NCI-H526 (cell line): ENCODE data around the gene BPIFB4.
A peak's percentile ranks its signal among the peaks of the same experiment; 100 is the strongest.
"Not testable (repeated sequence)": the region's sequence is repeated elsewhere in the genome, so short reads cannot be mapped to it uniquely, and the experiment has no call there.

Experiments used
- DNase-seq, 2 experiments: peaks; one replicate each; lab custom pipeline; 2025; lab: John Stamatoyannopoulos, UW

The BPIFB4 gene

GRCh38 chr20:33086052-33086722 is 6.7 kb downstream of the BPIFB4 start:
- DNase-seq: no peak

DNA sequence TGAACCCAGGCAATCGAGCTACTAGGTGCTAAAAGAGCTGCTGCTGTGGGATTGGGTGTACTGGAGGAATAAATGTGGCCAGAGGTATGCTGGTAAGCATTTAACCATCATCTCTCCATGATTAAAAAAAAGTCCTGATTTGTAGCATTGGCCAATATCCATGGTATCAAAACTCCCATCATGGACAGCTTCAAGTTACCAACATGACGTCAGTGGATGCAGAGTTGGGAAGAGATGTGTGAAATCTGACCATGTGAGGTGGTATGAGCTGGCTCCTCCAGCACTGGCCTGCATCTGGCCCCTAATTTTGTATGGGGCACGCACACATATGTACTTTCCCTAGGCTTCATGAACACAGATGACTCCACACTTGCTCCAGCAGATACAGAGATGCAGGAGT is 11.7 kb downstream of the BPIFB4 start:
- DNase-seq: no peak

DNA sequence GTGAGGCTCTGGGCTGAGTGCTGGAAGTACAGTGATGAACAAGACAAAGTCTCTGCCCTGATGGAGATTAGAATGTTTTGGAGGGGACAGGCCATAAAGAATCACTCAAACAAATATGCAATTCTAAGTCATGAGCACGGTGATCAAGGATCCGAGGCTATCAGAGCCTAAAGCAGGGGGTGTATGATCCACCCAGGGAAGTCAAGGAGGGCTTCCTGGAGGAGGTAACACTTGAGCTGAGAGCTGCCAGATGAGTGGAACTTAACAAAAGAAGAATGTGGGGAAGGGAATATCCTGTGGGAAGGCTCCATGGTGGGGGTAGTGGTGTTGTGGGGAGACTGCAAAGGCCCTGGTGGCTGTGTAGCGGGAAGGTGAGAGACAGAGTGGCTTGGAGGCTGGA is 12.2 kb downstream of the BPIFB4 start:
- DNase-seq: no peak

- DNase-seq: no peak
Measured at GRCh38 chr20:33092361-33092760, 12.9 kb downstream of the BPIFB4 start.

DNA sequence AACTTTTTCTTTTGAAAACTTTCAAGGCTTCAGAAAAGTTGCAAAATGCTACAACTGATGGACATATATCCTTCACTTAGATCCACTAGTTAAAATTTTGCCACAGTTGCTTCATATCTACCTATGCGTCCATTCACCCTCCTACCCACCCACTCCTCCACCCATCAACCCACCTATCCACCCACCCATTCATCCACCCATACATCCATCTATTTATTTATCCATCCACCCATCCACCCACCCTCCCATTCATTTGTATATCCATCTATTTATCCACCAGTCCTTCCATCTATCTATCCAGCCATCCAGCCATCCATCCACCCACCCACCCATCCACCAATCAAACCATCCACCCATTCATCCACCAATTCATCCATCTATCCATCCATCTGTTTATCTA is 13.6 kb downstream of the BPIFB4 start:
- no peak for DNase-seq

GRCh38 chr20:33093582-33093981 is 14.1 kb downstream of the BPIFB4 start:
- DNase-seq: no peak

DNA sequence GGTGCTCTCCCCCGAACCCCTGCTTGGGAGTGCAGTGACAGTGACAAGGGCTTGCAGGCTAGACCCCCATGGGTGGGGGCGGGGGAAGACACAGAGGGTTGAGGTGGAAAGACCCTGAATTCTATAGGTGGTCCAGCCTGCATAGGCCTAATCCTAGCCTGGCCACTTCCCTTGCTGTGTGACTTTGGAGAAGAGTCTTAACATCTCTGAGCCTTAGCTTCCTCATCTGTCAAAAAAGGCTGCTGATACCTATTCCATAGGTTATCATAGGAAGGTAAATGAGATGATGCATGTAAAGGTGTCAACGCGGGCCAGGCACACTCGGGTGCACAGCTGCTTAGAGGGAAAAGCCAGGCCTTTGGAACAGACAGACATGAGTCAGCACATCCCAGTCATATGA is 15.8 kb downstream of the BPIFB4 start:
- no peak for DNase-seq

- peak; percentile 69 to 85 for DNase-seq
Measured at GRCh38 chr20:33095902-33096584, 16.6 kb downstream of the BPIFB4 start.

- DNase-seq: no peak
Measured at GRCh38 chr20:33097001-33097400, 17.6 kb downstream of the BPIFB4 start.

DNA sequence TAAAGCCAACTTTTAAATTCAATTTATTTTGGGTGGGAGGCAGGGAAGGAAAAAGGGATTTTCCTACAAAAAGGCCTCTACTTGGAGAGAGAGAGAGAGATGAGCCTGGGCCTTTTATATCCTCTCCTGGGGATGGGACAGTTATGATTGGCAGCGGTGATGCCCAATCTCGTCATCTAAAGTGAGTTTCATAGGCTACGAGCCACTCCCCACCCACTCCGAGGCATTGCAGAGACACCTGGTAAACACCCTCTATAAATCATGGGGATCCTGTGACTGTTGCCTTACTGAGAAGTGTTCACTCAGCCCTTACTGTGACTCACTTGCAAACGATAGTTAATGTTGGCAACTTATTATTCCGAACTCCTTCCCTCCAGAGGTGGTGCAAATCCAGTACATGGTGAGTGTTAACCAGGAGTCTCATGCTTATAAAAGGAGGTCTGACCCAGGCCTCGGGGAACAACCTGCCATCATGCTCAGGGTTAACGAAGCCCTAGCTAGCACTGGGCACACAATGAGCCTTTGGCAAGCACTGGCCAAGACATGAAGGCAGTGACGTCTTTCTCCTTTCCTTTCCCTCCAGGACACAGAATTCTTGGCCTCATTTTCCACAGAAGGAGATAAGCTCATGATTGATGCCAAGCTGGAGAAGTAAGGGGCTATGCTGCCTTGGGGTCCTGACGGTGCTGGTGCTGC is 20.5 kb downstream of the BPIFB4 start:
- DNase-seq: peak in 1 of 2 experiments; percentile 25

DNA sequence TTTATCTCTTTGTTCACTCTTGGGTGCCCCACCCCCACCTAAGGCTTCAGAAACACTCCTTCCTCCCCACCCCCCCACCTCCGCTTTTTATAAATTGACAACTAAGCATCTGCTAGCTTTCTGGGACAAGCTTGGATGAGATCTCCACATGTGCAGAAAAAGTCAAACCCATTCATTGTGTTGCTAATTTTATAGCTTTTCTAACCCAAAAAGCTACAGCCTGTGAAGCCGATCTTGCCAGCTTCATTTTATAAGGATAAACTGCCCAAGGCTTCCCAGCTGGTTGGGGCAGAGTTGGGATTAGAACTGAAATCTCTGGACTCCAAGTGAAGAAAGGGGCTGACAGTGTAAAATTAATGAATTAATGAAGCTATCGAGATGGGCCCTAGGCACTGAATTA is 24.1 kb downstream of the BPIFB4 start:
- no peak for DNase-seq

DNA sequence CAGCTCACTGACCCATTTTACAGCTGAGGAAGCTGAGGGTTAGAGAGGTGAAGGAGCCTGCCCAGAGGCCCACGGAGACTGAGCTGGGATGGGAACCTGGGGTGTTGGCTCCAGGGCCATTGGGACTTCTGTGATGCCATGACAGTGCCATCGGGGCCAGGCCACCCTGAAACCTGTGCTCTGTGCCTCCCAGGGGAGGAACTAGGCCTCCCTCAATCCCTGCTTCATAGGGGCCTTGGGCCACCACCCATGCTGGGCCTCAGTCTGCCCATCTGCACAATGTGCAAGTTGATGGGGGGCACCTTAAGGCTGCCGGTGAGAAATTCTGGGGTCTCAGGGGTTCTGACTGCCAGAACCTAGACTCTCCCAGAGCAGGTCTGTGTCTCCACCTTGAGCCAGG is 24.9 kb downstream of the BPIFB4 start:
- DNase-seq: no peak

DNA sequence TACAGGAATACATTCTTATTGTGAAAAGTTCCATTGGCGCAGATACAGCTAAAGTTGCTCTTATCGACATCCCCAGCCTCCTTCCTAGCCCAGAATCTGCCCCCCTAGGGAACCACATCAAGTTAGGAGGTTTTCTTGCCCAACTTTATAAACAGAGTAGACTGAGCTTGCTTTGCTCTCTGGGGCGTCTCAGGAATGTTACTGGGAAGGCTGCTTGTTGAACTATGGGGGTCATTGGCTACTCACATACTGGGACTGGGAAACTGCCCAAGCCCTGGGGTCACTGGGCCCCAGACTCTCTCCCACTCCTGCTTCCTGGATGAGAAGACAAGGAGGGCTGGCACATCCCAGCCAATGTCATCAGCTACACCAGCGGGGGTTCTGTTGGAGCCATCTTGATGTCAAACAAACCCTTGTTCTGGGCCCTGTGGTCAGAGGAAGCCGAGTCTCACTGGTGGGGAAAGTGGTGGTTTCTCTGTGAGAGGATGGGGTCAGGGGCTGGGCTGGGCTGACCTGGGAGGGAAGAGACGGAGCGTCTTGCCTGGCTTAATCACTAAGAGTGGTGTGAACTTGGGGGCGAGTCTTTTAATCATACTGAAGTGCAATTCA is 26.0 kb downstream of the BPIFB4 start:
- DNase-seq: no peak

GRCh38 chr20:33106058-33106620 is 26.7 kb downstream of the BPIFB4 start:
- DNase-seq: not testable (repeated sequence)

DNA sequence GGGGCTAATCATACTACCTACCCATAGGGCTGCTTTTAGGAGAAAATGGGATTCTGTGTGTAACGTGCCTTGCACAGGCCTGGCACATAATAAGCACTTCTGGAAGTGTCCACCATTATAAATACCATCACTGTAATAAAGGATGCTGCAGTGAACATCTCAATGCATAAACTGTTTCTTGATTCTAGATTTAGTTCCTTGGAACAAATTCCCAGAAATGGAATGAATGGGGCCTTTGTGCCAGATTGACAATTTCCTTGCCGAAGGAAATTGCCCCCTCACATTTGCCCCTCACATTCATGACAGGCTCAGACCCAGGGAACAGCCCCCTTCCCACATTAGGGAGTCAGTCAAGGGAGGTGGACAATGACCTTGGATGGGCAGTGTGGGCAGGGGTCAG is 29.2 kb downstream of the BPIFB4 start:
- DNase-seq: no peak

DNA sequence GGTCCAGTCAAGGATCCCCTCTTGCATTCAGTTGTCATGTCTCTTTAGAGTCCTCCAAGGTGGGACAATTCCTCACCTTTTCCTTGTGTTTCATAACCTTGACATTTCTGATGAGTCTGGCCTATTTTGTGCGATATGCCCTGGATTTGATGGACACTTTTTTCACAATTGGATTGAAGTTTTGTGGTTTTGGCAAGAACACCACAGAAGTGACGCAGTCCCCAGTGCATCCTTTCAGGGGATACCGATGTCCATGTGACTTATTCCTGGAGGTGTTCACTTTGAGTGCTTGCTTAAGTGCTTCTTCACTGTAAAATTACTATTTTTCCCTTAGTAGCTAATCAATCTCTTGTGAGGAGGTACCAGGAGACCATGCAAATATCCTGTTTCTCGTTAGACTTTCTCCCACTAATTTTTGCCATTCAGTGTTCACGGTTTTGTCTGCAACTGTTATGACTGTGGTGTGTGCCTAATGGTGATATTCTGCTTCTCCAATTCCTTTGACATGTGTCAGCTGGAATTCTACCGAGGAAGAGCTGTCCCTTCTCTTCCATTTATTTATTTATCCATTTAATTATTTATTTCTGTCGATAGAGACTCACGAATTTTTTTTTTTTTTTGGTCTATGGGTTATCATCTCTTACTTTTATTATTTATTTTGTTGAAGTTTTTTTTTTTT is 30.8 kb downstream of the BPIFB4 start:
- DNase-seq: no peak

DNA sequence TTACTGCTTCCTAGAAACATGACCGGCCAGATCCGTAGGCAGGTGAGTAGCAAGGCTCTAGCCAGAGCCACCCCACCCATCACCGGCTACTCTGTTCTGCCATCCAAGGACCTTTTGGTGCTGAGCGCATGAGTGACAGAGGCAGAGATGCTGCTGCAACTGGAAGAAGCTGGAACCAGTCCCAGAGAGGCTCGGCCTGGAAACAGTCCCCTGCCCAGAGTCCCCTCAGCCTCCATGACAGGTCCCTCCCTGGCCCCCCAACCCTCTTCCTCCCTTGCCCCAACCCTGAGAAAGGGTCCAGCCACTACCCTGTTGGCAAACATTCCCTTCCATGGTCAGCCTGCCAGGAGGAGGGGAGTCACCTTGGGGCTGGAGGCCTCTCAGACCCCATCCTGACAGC is 31.9 kb downstream of the BPIFB4 start:
- DNase-seq: no peak

- no peak for DNase-seq
Measured at GRCh38 chr20:33112547-33113386, 33.3 kb downstream of the BPIFB4 start.

DNA sequence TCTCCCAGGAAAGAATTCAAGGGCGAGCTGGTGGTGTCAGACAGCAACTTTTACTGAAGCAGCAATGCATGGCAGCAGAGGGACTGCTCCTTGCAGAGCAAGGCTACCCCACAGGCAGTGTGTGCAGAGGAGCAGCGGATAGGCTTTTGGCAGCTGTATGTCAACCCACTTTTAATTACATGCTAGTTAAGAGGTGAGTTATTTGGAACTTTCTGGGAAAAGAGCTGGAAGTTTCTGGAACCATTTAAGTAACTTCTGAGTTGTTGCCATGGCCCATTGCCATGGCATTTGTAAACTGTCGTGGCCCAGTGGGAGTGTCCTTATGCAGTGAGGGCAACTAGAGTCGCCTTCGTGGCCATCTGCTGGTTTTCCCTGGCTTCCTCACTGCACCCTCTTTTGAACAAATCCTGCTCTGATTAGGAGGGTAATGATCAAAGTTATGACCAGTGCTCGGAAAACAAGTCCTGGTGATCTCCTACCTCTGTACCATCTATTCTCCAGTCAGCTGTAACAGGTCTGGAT is 34.0 kb downstream of the BPIFB4 start:
- DNase-seq: no peak

- DNase-seq: not testable (repeated sequence)
Measured at GRCh38 chr20:33115501-33115900, 36.1 kb downstream of the BPIFB4 start.
